Chondrocyte (in vitro differentiated cells): ENCODE data around the gene DOCK2. TPM values are rescaled to one million over a fixed set of nuclear protein-coding genes. Genes with fewer than 3 reads are reported as not detected.
A peak's percentile ranks its signal among the peaks of the same experiment; 100 is the strongest.

Experiments used
- DNase-seq: peaks from one replicate; pipeline ENCODE4 v3.0.0; 2021; ENCODE audit warnings: mixed read lengths, low spot score
- H3K27ac Mint-ChIP-seq: one replicate; pipeline ENCODE4 v1.8.0; 2021; ENCODE audit warnings: mild to moderate bottlenecking, moderate library complexity, mixed read lengths; ENCODE audit not compliant: unreplicated experiment
- H3K27me3 Mint-ChIP-seq: 2 replicates; pipeline ENCODE4 v1.8.0; 2021; ENCODE audit warnings: low read depth, mixed read lengths
- H3K36me3 Mint-ChIP-seq: 2 replicates; pipeline ENCODE4 v1.8.0; 2021; ENCODE audit warnings: low read depth, mixed read lengths
- H3K4me1 Mint-ChIP-seq: 2 replicates; pipeline ENCODE4 v1.8.0; 2021; ENCODE audit warnings: low read depth, mild to moderate bottlenecking, mixed read lengths
- H3K4me3 Mint-ChIP-seq: one replicate; pipeline ENCODE4 v1.8.0; 2021; ENCODE audit warnings: mild to moderate bottlenecking, moderate library complexity, mixed read lengths; ENCODE audit not compliant: unreplicated experiment
- H3K9me3 Mint-ChIP-seq: 2 replicates; pipeline ENCODE4 v1.8.0; 2021; ENCODE audit warnings: low read depth, mixed read lengths
- CTCF ChIP-seq: fragments of 200-600 bp; sonication (generic); IDR thresholded peaks from 2 replicates; pipeline ENCODE4 v1.5.0; 2021; ENCODE audit warnings: antibody characterized with exemption, mild to moderate bottlenecking, moderate library complexity
- total RNA-seq: library from RNA; stranded (reverse); gene quantifications from 3 replicates; pipeline ENCODE4 v1.2.1, GENCODE V29; 2021

DOCK2 gene
- total RNA-seq, 1 donor from 2014 or later, result 3.1 TPM

GRCh38 chr5:169971780-169972179 lies 334.7 kb downstream of the DOCK2 start:
- peaks cover 16% of the 10 kb centered on the region for H3K4me1 Mint-ChIP-seq
- no peaks in the 10 kb centered on the region for H3K27me3 Mint-ChIP-seq
- no peak for TF ChIP-seq CTCF
- DNase-seq, result no peak
- H3K4me3 Mint-ChIP-seq, result no peak overlapping the region
- no peaks in the 10 kb centered on the region for H3K36me3 Mint-ChIP-seq
- no peaks in the 10 kb centered on the region for H3K9me3 Mint-ChIP-seq
- H3K27ac Mint-ChIP-seq, result no peak overlapping the region

GRCh38 chr5:169973056-169973455 lies 336.0 kb downstream of the DOCK2 start:
- no peaks in the 10 kb centered on the region for H3K27me3 Mint-ChIP-seq
- DNase-seq, result no peak
- H3K36me3 Mint-ChIP-seq, result no peaks in the 10 kb centered on the region
- no peak for TF ChIP-seq CTCF
- no peak overlapping the region for H3K27ac Mint-ChIP-seq
- H3K4me1 Mint-ChIP-seq, result peaks cover 24% of the 10 kb centered on the region
- H3K9me3 Mint-ChIP-seq, result no peaks in the 10 kb centered on the region
- H3K4me3 Mint-ChIP-seq, result no peak overlapping the region

- no peaks in the 10 kb centered on the region for H3K36me3 Mint-ChIP-seq
- H3K27me3 Mint-ChIP-seq, result no peaks in the 10 kb centered on the region
- no peaks in the 10 kb centered on the region for H3K9me3 Mint-ChIP-seq
- no peak overlapping the region for H3K4me3 Mint-ChIP-seq
- peaks cover 32% of the 10 kb centered on the region for H3K4me1 Mint-ChIP-seq
- TF ChIP-seq CTCF, result no peak
- no peak for DNase-seq
- no peak overlapping the region for H3K27ac Mint-ChIP-seq
Measured at GRCh38 chr5:169974121-169974770, 337.2 kb downstream of the DOCK2 start.

GRCh38 chr5:169978714-169979113 lies 341.6 kb downstream of the DOCK2 start:
- no peak overlapping the region for H3K4me3 Mint-ChIP-seq
- H3K9me3 Mint-ChIP-seq, result no peaks in the 10 kb centered on the region
- H3K27ac Mint-ChIP-seq, result no peak overlapping the region
- H3K36me3 Mint-ChIP-seq, result no peaks in the 10 kb centered on the region
- TF ChIP-seq CTCF, result no peak
- no peaks in the 10 kb centered on the region for H3K27me3 Mint-ChIP-seq
- H3K4me1 Mint-ChIP-seq, result peaks cover 31% of the 10 kb centered on the region
- no peak for DNase-seq

- Mint-ChIP-seq H3K4me1 (peaks cover 31% of the 10 kb centered on the region), H3K9me3 (no peaks in the 10 kb centered on the region), H3K27ac (no peak overlapping the region), H3K4me3 (peak overlapping the region; percentile 69), H3K27me3 (no peaks in the 10 kb centered on the region), H3K36me3 (no peaks in the 10 kb centered on the region)
- no peak for DNase-seq
- TF ChIP-seq CTCF, result no peak
Measured at GRCh38 chr5:169979871-169980270, 342.8 kb downstream of the DOCK2 start.
